Epithelial cell of alveolus of lung (primary cell): ENCODE measurements around the gene BEAN1. TPM values are rescaled to one million over a fixed set of nuclear protein-coding genes. Genes with fewer than 3 reads are reported as not detected.

Experiments
- total RNA-seq: library from RNA; depleted of rRNA; stranded (reverse); fragments of >200 nt; gene quantifications from 2 replicates; pipeline ENCODE4 v1.2.1, GENCODE V29; 2015

The BEAN1 gene, protein sequence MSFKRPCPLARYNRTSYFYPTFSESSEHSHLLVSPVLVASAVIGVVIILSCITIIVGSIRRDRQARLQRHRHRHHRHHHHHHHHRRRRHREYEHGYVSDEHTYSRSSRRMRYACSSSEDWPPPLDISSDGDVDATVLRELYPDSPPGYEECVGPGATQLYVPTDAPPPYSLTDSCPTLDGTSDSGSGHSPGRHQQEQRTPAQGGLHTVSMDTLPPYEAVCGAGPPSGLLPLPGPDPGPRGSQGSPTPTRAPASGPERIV
- 2.6 TPM in 1 of 2 replicates, not detected in the other for total RNA-seq

DNA sequence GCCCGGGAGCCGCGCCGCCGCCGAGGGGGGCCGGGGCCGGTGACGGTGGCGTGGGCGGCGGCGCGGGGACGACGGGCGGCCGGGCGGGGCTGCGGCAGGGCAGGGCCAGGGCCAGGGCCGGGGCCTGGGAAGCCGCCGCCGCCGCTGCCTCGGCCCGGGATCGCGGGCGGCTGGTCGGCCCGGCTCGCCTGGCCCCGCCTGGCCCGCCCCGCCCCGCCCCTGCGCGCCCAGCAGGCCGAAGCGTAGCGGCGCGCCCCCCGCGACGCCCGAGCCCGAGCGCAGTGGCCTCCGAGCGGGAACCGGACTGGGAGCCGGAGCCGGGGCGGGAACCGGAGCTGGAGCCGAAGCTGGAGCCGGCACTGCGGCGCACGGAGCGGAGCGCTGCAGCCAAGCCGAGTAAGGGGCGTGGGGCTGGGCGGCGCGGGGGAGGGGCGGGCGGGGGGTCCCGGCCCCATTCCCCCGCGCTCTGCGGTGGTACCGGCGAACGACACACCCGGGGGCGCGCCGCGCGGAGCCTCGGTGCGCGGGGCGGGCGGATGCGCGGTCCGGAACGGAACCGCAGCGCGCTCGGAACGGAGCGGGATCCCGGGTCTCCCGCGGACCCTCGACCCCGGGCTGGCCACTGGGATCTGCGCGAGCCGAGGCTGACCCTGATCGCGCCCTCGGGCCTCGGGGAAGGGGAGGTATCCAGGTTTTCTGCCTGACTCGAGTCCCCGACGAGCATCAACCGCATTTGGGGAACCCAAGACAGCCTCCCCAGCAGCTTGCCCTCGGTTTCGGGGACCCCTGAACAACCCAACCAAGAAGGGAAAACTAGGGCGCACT lies at the start of gene BEAN1:
Gene BEAN1, plus strand, starts transcription at position 260 of the 825 bp plus-strand sequence. CDS start 10,382 bp downstream, outside the sequence.

Other genes with a start within 250 kb of the BEAN1 start
- gene CDH5, start 60.6 kb upstream of the BEAN1 start, total RNA-seq: 3.0 and 3.6 TPM in 2 replicates
- 22.5 and 25.3 TPM in 2 replicates for gene TK2, start 122.8 kb downstream of the BEAN1 start, total RNA-seq
- gene CKLF, start 125.3 kb downstream of the BEAN1 start, total RNA-seq: 34.7 and 63.6 TPM in 2 replicates
- gene CMTM1, start 139.1 kb downstream of the BEAN1 start, total RNA-seq: 1.1 and 3.4 TPM in 2 replicates
- gene CMTM2, start 152.2 kb downstream of the BEAN1 start, total RNA-seq: not detected in 2 replicates
- 60.4 and 80.2 TPM in 2 replicates for gene CMTM3, start 177.4 kb downstream of the BEAN1 start, total RNA-seq